Ecto neural progenitor cell (in vitro differentiated cells): Measurements from ENCODE around the gene GP2.
"Not testable (repeated sequence)": the region's sequence is repeated elsewhere in the genome, so short reads cannot be mapped to it uniquely, and the experiment has no call there.

Experiments used
- DNase-seq: peaks from one replicate; pipeline ENCODE4 v3.0.0-alpha.2; 2018; ENCODE audit warnings: low spot score

The GP2 gene

GRCh38 chr16:20325005-20325404 lies 2.3 kb downstream of the GP2 start:
- no peak for DNase-seq

DNA sequence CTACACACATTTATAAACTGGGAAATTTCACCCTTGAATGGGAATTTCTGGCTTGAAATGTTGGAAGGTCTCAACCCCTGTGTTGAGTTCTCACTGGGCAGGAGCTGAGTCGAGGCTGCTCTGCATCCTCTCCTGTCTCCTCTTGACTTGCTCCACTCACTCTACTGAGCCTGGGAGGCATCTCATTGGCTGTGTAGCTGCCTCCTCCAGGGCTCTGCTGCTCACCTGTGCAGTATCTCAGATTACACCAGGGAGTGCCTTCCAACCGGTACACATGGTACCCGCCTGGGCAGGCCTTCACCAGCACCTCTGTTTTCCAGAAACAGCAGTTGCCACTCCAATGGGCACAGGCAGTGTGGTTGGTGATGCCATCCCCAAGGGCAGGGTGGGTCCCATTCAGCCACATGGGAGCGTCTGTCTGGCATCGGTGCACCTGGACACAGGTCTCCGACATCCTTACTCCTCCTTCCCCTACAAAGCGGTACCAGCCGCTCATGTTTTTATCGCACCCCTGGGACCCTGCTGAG lies 3.7 kb downstream of the GP2 start:
- no peak for DNase-seq

DNA sequence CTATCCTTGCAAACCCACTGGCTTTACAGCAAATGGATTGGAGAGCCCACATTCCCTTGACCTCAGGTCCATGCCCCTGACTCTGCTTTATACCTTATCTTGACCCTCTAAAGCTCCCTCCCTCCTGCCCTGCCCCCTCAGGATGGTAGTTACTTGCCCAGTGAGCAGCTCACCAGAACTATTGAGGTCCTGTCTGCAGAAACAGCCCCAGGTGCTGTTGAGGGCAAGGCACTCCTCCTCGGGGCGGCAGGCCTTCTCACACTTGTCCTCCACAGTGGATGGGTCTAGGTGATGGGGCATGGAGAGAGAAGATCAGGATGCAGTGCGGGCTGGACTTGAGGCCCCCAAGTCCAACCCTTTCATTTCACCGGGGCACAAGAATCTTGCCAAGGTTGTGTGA lies 4.6 kb downstream of the GP2 start:
- DNase-seq, result no peak

DNA sequence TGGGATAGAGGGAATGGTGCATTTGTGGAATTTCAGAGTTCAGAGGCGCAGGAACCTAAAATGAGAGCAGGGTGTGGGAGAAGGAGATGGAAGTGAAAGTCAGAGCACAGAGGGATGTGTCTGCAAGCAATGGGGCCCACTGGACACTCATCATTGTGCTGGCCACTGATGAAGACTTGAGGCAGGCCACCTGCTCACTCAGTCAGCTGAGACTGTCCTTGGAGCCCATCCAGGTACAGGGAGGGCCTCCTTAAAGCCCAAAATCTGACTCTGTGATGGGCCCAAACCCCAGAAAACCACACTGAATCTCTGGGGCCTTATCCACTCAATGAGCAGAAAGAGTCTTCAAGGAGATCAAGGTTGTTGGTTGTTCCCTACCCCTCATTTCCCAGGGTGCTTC lies 5.6 kb downstream of the GP2 start:
- no peak for DNase-seq

DNA sequence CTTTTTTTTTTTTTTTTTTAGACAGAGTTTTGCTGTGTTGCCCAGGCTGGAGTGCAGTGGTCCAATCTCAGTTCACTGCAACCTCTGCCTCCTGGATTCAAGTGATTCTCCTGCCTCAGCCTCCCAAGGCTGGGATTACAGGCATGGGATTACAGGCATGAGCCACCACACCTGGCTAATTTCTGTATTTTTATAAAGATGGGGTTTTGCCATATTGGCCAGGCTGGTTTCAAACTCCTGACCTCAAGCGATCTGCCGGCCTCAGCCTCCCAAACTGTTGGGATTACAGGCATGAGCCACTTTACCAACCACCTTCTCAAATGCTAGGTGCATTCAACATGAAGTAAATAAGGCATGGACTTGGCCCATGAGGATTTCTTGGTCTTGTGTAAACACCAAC lies 6.3 kb downstream of the GP2 start:
- not testable (repeated sequence) for DNase-seq

- DNase-seq, result no peak
Measured at GRCh38 chr16:20320592-20320991, 6.7 kb downstream of the GP2 start.

DNA sequence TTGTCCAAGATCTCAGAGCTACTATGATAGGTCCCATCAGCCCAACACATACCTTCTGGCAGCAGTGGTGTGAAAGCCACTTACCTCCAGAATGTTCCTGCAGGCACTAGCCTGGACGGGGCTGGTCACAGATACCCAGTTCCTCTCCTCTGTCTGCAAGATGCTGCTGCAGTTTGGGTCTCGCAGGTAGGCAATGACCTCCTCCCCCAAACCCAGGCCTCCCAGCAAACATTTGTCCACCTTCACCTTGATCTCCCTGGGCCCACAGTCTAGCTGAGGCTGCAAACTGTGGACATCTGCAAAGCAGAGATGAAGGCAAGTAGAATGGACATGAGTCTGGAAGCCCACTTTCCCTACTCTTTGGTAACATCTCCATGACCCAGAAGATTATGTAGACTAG lies 7.1 kb downstream of the GP2 start:
- DNase-seq, result no peak

GRCh38 chr16:20319406-20319805 lies 7.9 kb downstream of the GP2 start:
- DNase-seq, result no peak

- no peak for DNase-seq
Measured at GRCh38 chr16:20318437-20318836, 8.9 kb downstream of the GP2 start.

GRCh38 chr16:20318006-20318405 lies 9.3 kb downstream of the GP2 start:
- no peak for DNase-seq

DNA sequence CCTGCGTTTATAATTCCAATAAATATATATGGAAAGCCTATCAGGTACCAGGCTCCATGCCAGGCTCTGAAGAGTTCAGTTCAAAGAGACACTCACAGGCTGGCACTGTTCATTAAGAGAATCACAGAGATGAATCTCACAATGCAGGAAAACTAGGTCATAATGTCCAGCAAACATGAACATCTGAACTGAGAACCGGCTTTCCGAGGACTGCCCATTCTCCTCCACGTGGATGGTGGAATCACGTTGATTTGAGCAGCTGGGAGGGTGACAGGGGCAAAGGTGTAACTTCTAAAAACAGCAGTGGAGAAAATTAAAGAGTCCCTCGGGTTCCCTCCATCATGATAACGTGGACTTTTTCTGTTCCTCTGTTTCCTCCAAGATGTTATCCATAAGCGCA lies 10.2 kb downstream of the GP2 start:
- DNase-seq, result no peak

- no peak for DNase-seq
Measured at GRCh38 chr16:20316715-20317114, 10.6 kb downstream of the GP2 start.

- DNase-seq, result no peak
Measured at GRCh38 chr16:20315764-20316163, 11.5 kb downstream of the GP2 start.

GRCh38 chr16:20314575-20314974 lies 12.7 kb downstream of the GP2 start:
- no peak for DNase-seq

- no peak for DNase-seq
Measured at GRCh38 chr16:20313741-20314140, 13.6 kb downstream of the GP2 start.

DNA sequence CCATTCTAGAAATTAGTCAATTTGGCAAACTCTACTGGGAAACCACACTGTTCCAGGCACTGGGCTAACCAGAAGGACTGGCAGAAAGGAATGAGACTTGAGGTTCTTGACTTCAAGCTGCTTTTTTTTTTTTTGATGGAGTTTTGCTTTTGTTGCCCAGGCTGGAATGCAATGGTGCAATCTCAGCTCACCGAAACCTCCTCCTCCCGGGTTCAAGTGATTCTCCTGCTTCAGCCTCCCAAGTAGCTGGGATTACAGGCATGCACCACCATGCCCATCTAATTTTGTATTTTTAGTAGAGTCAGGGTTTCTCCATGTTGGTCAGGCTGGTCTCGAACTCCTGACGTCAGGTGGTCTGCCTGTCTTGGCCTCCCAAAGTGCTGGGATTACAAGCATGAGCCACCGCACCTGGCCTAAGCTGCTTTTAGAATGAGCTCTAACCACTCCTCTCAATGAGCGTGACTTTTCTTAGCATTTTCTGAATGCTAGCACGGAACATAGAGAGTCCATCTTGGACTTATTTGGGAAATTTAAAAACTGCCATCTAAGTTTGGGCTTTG lies 14.7 kb downstream of the GP2 start:
- not testable (repeated sequence) for DNase-seq

DNA sequence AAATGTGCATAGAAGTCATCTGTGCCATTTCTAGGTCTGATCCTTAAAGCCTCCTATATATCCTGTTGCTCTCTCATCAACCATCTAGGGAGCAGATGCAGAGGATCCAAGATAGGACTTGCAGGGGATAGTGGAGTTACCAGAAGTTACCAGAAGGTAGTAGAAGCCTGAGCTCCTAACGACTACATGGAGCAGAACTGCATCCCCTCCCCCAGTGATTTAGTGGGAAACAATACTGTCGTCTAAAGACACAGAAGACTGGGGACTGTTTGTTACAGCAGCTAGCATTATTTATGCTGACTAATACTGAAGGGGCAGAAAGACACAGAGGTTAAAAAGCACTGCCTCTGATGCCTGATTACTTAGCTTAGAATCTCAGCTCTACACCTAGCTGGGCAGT lies 15.8 kb downstream of the GP2 start:
- no peak for DNase-seq

DNA sequence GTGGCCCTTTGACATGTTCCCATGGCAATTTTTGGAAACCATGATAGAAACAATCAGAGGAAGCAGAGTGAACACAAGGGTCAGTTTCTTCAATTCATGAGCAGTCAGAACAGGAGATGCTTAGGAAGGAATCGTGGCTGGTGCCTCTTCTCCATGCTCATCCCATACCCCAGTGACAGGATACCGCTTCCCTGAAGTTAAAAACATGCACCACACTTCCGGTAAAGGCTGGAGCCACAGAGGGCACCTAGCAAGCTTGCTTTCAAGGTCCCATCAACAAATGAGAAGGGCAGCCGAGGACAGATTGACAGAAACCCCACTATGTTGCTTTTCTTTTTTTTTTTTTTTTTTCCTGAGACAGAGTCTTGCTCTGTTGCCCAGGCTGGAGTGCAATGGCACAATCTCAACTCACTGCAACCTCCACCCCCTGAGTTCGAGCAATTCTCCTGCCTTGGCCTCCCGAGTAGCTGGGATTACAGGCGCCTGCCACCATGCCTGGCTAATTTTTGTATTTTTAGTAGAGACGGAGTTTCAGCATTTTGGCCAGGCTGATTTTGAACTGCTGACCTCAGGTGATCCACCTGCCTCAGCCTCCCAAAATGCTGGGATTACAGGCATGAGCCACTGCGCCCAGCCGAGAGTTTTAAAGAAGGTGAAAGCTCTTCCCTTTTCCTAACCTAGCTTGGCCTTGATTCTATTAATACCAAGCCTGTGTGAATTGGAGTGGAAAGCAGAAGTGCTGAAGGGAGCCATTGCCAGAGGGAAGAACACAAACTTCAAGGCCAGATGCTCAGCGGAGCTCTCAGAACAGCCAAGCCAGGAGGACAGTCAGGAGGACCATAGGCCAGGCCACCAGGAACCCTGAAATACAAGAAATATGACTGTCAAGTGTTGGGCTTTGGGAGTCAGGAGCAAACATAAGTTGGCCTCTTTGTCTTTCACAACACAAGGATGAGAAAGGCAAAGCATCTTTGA lies 16.6 kb downstream of the GP2 start:
- no peak for DNase-seq

- no peak for DNase-seq
Measured at GRCh38 chr16:20309786-20310185, 17.5 kb downstream of the GP2 start.

- no peak for DNase-seq
Measured at GRCh38 chr16:20308801-20309590, 18.3 kb downstream of the GP2 start.

- no peak for DNase-seq
Measured at GRCh38 chr16:20308266-20308665, 19.0 kb downstream of the GP2 start.

DNA sequence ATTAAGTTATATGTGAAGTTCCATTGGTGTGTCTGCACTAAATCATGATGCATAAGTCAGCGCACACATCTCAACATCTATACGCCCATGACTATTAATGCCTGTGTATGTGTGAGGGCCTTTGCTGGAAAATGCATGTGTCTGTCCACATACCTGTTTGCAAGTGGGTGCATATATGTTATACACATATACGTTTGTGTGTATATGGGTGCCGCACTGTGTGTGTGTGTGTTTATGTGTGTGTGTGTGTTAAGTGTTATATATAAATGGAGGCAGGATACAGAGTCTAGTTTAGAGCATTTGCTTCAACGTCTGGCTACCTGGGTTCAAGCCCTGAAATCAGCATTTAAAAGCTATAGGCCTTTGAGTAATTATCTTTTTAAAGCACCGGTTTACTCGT lies 19.5 kb downstream of the GP2 start:
- DNase-seq, result no peak

GRCh38 chr16:20307240-20307671 lies 20.1 kb downstream of the GP2 start:
- no peak for DNase-seq
